Large intestine (tissue), 3 donors: ENCODE results near the gene YES1. TPM values are rescaled to one million over a fixed set of nuclear protein-coding genes. Genes with fewer than 3 reads are reported as not detected.

ENCODE experiments used
- DNase-seq, 2 donors: peaks; one replicate each; pipeline versions ENCODE4 v3.0.0 to v3.0.0-alpha.2; 2013
- H3K27ac ChIP-seq: one replicate; pipeline ENCODE4 v1.5.1; 2013; ENCODE audit warnings: low read length
- H3K27me3 ChIP-seq: 2 replicates; pipeline ENCODE4 v1.6.1; 2013; ENCODE audit warnings: low read length; ENCODE audit not compliant: control insufficient read depth, insufficient read depth
- H3K36me3 ChIP-seq: 2 replicates; pipeline ENCODE4 v1.6.1; 2013; ENCODE audit warnings: low read length; ENCODE audit not compliant: control insufficient read depth, insufficient read depth
- H3K4me1 ChIP-seq: one replicate; pipeline ENCODE4 v1.6.1; 2013; ENCODE audit warnings: low read length; ENCODE audit not compliant: control insufficient read depth, insufficient read depth
- H3K4me3 ChIP-seq: one replicate; pipeline ENCODE4 v1.5.1; 2013; ENCODE audit warnings: low read length
- H3K9me3 ChIP-seq: one replicate; pipeline ENCODE4 v1.6.1; 2013; ENCODE audit warnings: mild to moderate bottlenecking, low read depth, low read length, moderate library complexity; ENCODE audit not compliant: control insufficient read depth
- WGBS: methylation state at CpG from one replicate; pipeline ENCODE4 v1.1.5; 2013; ENCODE audit warnings: low lambda C conversion rate; ENCODE audit not compliant: insufficient coverage; 5-methylcytosine and 5-hydroxymethylcytosine counted together
- polyA plus RNA-seq: library from polyadenylated mRNA; unstranded; fragments of 120-200 nt; gene quantifications from one replicate; pipeline ENCODE4 v1.2.1, GENCODE V29; 2013

Gene YES1
- polyA plus RNA-seq, 1 donor = 47.7 TPM

DNA sequence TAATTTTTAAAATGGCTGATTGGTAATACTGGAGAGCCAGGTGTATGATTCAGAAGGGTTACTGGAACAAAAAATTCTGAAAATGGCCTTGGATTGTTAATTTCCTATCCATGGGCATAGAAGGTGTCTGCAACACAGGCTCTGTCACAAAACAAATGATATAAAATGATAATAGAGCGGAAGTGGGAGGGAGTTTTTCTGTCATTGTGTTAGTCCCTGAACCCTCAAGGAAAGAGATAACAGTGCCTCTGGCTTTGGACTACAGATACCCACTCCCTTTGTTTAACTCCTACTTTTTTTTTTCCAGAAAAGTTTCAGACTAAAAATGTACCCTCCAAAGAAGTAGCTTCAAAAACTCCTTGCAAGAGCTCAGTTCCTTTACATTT, 28.0 kb upstream of the YES1 start:
- no peaks in the 10 kb centered on the region for H3K9me3 ChIP-seq
- no peaks in the 10 kb centered on the region for H3K36me3 ChIP-seq
- DNase-seq = no peak
- peak overlapping the region; percentile 23 for H3K27ac ChIP-seq
- WGBS = 44% methylated on average over 1 of the region's 1 CpG
- peaks cover 22% of the 10 kb centered on the region for H3K4me1 ChIP-seq
- H3K4me3 ChIP-seq = no peak overlapping the region
- no peaks in the 10 kb centered on the region for H3K27me3 ChIP-seq

DNA sequence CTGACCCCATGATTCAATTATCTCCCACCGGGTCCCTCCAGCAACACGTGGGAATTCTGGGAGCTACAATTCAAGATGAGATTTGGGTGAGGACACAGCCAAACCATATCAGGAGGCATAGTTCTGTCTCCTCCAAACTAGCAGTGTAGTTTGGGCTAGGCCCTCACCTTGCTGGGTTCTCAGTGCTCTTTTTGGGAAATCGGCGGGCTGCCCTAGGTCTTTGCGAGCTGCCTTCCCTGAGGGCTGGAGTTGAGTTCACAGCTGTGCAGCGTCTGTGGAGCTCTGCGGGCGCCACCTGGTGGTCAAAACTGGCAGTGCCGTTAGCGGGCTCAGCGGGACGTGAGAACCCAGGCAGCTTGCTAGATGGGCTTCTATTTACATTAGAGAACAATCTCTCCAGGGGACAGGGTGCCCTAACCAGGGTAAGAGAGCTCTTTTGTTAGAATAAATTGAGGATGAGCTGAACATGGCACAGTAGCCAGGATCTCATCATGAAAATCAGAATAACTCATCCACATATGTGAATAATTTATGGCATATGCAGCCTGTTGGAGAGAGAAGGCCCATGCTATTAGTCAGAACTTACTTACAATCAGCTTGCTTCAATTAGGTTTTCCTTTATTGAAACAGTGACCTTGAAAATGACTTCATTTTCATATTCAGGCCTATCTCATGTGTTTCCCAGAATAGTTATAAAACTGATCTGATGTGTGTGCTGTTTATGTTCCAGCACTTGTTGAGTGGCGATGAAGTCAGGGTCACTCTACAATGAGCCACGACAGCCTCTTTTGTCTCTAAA, 27.4 kb upstream of the YES1 start:
- no CpG with 5 or more reads among the region's 14 CpGs for WGBS
- Histone ChIP-seq H3K4me3 (no peak overlapping the region), H3K9me3 (no peaks in the 10 kb centered on the region), H3K27me3 (no peaks in the 10 kb centered on the region), H3K4me1 (peaks cover 22% of the 10 kb centered on the region), H3K36me3 (no peaks in the 10 kb centered on the region), H3K27ac (peak overlapping the region; percentile 23)
- DNase-seq = peak; percentile 74 to 77

DNA sequence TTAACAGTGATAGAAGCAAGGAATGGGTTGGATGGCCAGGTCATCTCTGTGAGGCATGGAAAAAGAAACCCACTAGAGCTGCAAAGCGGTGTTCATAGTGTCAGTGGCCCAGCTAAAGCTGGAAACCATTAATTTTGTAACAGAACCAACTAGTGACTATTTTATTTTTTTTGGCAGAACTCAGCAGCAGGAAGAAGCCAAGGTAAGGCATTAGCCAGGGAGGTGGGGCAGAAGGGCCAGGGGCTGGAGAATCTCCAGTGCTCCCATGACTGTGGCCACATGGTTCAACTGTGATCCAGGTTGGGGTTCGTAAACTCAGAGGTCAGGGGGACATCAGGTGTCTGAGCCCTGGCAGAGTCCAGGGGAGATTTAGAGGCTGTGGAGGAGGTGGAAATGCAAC, 25.9 kb upstream of the YES1 start:
- H3K9me3 ChIP-seq = no peaks in the 10 kb centered on the region
- peaks cover 22% of the 10 kb centered on the region for H3K4me1 ChIP-seq
- DNase-seq = no peak
- H3K27ac ChIP-seq = no peak overlapping the region
- no peak overlapping the region for H3K4me3 ChIP-seq
- no CpG with 5 or more reads among the region's 2 CpGs for WGBS
- H3K27me3 ChIP-seq = no peaks in the 10 kb centered on the region
- no peaks in the 10 kb centered on the region for H3K36me3 ChIP-seq

DNA sequence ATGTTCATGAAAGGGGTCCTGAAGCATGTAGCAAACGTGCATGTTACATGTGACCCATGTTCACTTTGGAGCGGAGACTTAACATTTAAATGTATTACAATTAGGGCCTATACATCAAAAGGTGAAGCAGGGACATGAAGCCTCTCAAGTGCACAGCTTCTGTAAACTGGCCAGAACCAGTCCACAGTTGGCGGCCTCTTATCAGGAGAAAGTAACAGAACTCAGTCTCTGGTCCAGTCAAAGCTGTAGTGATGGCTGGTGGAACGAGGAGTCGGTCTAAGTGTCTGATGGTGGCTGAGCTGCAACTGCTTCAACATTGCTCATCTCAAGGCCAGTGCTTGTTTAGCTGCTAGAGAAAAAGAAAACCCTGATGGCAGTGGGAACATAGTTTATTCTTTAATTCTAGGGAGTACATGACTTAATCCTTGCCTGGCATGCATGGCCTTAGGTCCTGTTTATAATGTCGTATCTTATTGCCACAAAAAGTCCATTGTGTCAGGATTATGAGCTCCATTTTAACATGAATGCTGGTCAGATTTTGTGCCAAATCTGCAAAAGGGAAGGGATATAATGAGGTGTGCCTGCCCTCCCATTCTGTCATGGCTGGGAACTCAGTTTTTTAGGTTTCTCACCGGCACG, 22.2 kb upstream of the YES1 start:
- H3K36me3 ChIP-seq = no peaks in the 10 kb centered on the region
- H3K27me3 ChIP-seq = no peaks in the 10 kb centered on the region
- no peak overlapping the region for H3K4me3 ChIP-seq
- DNase-seq = no peak
- WGBS = 90% methylated on average over 2 of the region's 8 CpGs
- no peak overlapping the region for H3K27ac ChIP-seq
- peaks cover under 1% of the 10 kb centered on the region for H3K4me1 ChIP-seq
- no peaks in the 10 kb centered on the region for H3K9me3 ChIP-seq

- DNase-seq = no peak
- no peaks in the 10 kb centered on the region for H3K4me1 ChIP-seq
- H3K4me3 ChIP-seq = no peak overlapping the region
- no peak overlapping the region for H3K27ac ChIP-seq
- H3K9me3 ChIP-seq = no peaks in the 10 kb centered on the region
- no peaks in the 10 kb centered on the region for H3K27me3 ChIP-seq
- 93% methylated on average over 2 of the region's 4 CpGs for WGBS
- H3K36me3 ChIP-seq = no peaks in the 10 kb centered on the region
Observed at GRCh38 chr18:833197-833596, 21.2 kb upstream of the YES1 start.

DNA sequence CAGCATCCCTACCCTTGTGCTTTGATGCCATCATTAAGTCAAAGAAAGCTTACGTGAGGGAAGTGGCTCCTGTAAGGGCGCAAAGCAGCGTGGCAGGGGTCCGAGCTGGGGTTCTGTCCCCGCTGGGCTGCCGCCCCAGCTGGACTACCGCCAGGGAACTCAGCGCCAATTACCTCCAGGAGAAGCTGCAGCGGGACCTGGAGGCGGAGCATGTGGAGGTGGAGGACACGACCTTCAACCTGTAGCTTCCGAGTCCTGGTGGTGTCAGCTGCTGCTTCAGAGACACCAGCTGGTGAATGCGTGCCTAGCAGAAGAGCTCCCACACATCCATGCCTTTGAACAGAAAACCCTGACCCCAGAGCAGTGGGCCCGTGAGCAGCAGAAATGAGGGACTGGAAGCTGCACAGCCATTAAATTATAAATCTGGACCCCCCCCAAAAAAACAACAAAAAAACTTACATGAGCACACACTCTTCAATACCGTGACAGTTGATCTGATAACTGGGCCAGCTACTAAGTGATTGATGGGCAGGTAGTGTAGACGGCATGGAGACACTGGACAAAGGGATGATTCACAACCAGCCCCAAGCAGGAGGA, 20.1 kb upstream of the YES1 start:
- H3K4me1 ChIP-seq = no peaks in the 10 kb centered on the region
- H3K9me3 ChIP-seq = no peaks in the 10 kb centered on the region
- no peak overlapping the region for H3K27ac ChIP-seq
- H3K36me3 ChIP-seq = no peaks in the 10 kb centered on the region
- H3K27me3 ChIP-seq = no peaks in the 10 kb centered on the region
- WGBS = no CpG with 5 or more reads among the region's 16 CpGs
- DNase-seq = peak; percentile 52 to 75
- peak overlapping the region; percentile 8 for H3K4me3 ChIP-seq

DNA sequence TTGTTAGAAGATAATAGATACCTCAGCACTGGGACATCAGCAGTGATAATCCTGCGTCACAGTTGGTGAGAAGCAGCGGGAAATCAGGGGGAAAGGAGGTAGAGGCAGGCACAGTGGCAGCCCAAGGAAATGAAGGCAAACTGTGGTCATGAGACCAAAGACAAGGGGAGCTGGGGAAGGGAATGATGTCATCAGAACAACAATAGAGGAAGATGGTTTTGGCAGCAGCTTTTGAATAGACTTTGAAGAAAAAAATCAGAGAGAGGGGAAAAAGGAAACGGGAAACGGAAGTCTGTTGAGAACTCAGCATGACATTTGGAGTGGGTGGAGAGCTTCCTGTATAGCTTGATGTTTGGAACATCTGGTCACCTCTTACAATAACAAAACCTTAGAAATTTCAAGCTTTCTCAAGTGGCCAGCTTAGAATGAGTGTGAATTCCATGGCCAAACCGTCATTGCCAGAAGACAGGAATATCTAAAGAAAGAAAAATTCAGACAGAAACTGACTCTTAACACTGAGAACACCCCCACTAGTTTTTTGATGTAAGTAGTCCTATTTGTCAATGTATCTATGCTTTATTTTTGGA, 18.4 kb upstream of the YES1 start:
- Histone ChIP-seq H3K36me3 (no peaks in the 10 kb centered on the region), H3K4me1 (no peaks in the 10 kb centered on the region), H3K27ac (no peak overlapping the region), H3K27me3 (no peaks in the 10 kb centered on the region), H3K4me3 (no peak overlapping the region), H3K9me3 (no peaks in the 10 kb centered on the region)
- no peak for DNase-seq
- 30% methylated on average over 2 of the region's 5 CpGs for WGBS

DNA sequence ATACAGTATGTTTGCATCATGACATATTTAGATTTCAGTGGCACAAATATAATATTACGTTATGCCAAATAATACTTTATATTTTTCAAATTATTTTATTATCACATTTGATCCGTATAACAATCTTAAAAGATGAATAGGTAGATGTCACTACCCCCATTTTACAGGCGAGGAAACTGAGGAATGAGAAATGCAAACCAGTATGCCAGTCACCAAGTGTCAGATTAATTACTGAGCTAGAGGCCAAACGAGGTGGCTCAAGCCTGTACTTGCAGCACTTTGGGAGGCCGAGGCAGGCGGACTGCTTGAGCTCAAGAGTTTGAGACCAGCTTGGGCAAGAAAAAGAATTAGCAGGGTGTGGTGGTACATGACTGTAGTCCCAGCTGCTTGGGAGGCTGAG, 17.4 kb upstream of the YES1 start:
- no peak overlapping the region for H3K4me3 ChIP-seq

DNA sequence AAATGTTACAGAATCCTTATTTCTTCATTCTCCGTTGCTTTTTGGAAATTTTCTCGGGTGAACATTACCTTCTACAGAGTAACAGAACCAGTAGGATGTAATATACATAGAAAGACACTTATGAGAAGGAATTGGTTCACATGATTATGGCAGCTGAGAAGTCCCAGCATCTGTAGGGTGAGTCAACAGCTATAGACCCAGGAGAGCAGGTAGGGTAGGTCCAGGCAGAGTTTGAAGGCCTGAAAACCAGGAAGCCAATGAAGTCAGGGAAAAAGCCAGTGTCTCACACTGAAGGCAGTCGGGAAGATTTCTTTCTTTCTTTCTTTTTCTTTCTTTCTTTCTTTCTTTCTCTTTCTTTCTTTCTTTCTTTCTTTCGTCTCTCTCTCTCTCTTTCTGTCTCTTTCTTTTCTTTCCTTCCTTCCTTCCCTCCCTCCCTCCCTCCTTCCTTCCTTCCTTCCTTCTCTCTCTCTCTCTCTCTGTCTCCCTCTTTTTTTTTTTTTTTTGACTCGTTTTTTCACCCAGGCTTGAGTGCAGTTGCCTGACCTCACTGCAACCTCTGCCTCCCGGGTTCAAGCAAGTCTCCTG, 15.1 kb upstream of the YES1 start:
- Histone ChIP-seq H3K4me1 (no peaks in the 10 kb centered on the region), H3K9me3 (no peaks in the 10 kb centered on the region), H3K4me3 (no peak overlapping the region), H3K36me3 (no peaks in the 10 kb centered on the region), H3K27me3 (no peaks in the 10 kb centered on the region), H3K27ac (no peak overlapping the region)
- WGBS = 100% methylated on average over 2 of the region's 6 CpGs
- no peak for DNase-seq

More for the DNA sequence above, 17.4 kb upstream of the YES1 start:
- H3K36me3 ChIP-seq = no peaks in the 10 kb centered on the region
- 80% methylated on average over 1 of the region's 6 CpGs for WGBS
- no peak for DNase-seq
- no peaks in the 10 kb centered on the region for H3K4me1 ChIP-seq
- H3K9me3 ChIP-seq = no peaks in the 10 kb centered on the region
- H3K27ac ChIP-seq = no peak overlapping the region
- H3K27me3 ChIP-seq = no peaks in the 10 kb centered on the region

GRCh38 chr18:825891-826585, 14.0 kb upstream of the YES1 start:
- DNase-seq = no peak
- WGBS = 100% methylated on average over 3 of the region's 6 CpGs
- Histone ChIP-seq H3K27me3 (no peaks in the 10 kb centered on the region), H3K36me3 (no peaks in the 10 kb centered on the region), H3K9me3 (no peaks in the 10 kb centered on the region), H3K4me3 (no peak overlapping the region), H3K4me1 (no peaks in the 10 kb centered on the region), H3K27ac (no peak overlapping the region)
